Panc1 (cell line): ENCODE measurements around the gene MAP1B.

Experiments used
- CTCF ChIP-seq: fragments of 450-650 bp; IDR thresholded peaks from 2 replicates; pipeline ENCODE4 v1.5.1; 2017; ENCODE audit warnings: mild to moderate bottlenecking
- REST ChIP-seq, 2 experiments: IDR thresholded peaks; 2 replicates each; pipeline ENCODE4 v1.6.1; 2011 to 2012; ENCODE audit warnings: low read depth in 2 of 2, control low read depth in 1 of 2, low read length in 1 of 2, mild to moderate bottlenecking in 1 of 2, moderate library complexity in 1 of 2; ENCODE audit not compliant: insufficient read depth in 1 of 2

- TF ChIP-seq CTCF (no peak), REST (IDR thresholded peaks at IDR 0.05; ENCODE audit: insufficient read depth in 1 of 2, low read depth in 2 of 2, low read length in 1 of 2) (no peak)
Observed at GRCh38 chr5:72151169-72151568, 43.9 kb downstream of the MAP1B start.
